Regular cardiac myocyte (primary cell): ENCODE data around the gene TSPAN14. TPM values are rescaled to one million over a fixed set of nuclear protein-coding genes. Genes with fewer than 3 reads are reported as not detected.

ENCODE experiments used
- total RNA-seq: library from RNA; depleted of rRNA; stranded (reverse); fragments of >200 nt; gene quantifications from 2 replicates; pipeline ENCODE4 v1.2.3, GENCODE V29; 2014

Gene TSPAN14, protein sequence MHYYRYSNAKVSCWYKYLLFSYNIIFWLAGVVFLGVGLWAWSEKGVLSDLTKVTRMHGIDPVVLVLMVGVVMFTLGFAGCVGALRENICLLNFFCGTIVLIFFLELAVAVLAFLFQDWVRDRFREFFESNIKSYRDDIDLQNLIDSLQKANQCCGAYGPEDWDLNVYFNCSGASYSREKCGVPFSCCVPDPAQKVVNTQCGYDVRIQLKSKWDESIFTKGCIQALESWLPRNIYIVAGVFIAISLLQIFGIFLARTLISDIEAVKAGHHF
- total RNA-seq: 14.7 and 76.3 TPM in 2 replicates

DNA sequence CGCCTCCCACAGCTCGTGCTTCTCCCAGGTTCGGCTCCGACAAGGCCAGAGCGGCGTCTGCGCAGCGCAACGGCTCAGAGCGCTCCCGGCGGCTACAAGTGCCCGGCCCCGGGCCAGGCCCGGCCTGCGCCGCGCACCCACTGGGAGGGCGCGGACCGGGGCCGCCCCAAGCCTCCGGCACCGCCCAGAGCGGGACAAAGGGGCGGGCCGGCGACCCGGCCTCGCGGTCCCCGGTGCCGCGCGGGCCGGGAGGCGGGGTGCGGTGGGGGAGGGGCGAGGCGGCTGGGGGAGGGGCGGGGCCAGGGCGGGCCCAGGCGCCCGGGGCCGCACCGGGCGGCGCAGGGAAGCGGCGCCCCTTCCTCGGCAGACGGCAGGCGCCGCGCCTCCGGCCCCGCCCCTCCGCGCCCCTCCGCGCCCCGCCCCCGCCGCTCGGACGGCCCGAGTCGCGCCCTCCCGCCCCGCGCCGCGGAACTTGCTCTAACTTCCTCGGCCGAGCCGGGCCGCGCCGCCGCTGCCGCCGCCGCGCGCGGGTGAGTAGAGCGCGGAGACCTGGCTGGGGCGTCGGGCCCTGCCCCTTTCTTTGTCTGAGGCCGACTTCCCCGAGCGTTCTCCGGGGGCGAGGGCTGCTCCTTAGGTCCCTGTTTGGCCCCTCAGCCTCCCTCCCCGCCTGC is at the start of gene TSPAN14:
TSS of gene TSPAN14 (plus strand) at position 469 of the 671 bp plus-strand sequence. CDS start 34,924 bp downstream, outside the sequence.

DNA sequence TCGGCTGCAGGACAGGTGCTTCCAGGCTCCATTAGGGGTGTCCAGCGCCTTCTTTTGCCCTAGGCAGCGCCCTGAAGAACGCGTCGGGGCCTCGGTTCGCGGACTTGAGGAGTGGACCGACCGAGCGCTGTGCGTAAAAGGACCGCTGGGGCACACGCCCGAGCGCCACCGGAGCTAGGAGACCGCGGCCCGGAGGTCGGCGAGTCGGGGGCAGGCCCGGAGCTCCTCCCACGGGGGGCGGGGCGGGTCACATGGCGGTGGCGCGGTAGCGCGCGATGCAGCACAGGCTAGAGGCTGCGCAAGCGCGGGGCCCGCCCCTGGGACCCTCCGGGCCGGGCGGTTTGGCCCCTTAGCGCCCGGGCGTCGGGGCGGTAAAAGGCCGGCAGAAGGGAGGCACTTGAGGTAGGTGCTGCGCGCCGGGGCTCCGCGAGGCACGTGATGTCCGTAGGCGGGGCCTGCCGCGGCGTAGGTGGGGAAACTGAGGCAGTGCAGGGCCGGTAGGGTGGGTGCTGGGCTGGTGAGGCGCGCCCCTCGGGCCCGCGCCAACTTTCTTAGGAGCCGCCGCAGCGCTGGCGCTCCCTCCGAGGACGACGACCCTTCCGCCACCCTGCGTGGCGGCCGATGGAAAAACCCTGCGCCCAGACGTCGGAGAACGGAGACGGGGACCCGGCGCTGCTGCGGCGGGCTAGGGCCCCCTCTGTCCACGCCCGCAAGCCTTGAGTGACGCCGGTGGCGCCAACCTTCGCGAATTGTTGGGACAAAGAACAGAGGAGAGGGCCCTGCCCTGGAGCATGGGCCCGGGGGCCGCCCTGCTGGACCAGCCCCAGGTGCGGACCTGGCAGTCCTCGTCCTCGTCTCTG is 45.6 kb upstream of the TSPAN14 start, which contains the start of gene PRXL2A:
TSS of gene PRXL2A (plus strand) at position 310 of the 860 bp plus-strand sequence. CDS start 11,917 bp downstream, outside the sequence.

DNA sequence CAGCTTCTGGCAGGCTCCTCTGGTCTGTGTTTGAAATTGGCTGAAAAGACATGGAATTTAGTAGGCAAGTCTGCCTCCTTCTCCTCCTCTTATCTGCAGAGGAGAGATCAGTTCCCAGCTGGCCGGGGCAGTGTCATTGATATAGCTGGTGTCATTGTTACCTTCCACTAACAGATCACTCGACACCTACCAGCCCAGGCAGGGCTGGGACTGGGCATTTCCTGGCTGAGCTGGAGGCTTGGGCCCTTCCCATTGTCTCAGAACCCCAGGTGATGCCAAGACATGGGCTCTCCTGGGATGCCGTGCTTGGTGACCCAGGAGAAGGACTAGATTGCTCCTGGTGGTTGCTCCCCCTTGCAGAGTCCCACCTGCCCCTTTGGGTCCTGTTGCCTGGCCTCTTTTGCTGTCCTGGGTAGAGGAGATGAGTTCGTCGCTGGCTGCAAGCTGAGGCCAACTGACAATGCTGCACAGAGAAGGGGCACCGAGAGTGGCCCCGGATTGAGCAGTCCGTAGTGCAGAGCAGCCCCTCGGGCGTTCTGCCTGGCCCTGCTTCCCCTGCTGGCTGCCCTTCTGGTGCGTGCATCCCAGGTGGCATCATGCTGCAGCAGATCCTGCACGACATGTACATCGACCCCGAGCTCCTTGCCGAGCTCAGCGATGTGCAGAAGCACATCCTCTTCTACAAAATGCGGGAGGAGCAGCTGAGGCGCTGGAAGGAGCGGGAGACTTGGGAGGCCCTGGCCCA is 83.8 kb downstream of the TSPAN14 start, which contains the start of gene SH2D4B:
TSS of gene SH2D4B (plus strand) at position 167 of the 745 bp plus-strand sequence. CDS start at position 597, 430 bp downstream.

Other genes starting within 250 kb of the TSPAN14 start
- gene ANXA11, start 248.8 kb upstream of the TSPAN14 start, total RNA-seq: 33.0 and 55.6 TPM in 2 replicates
- not detected in 2 replicates for gene MAT1A, start 164.7 kb upstream of the TSPAN14 start, total RNA-seq
- gene DYDC1, start 97.6 kb upstream of the TSPAN14 start, total RNA-seq: not detected in 2 replicates
- gene DYDC2, start 97.5 kb upstream of the TSPAN14 start, total RNA-seq: not detected in 2 replicates
- gene PRXL2A, start 45.8 kb upstream of the TSPAN14 start, total RNA-seq: 26.5 and 38.9 TPM in 2 replicates
- gene SH2D4B, start 83.6 kb downstream of the TSPAN14 start, total RNA-seq: under 0.01 TPM in 2 replicates